OCI-LY7 (cell line): ENCODE results near the gene ARHGAP42. TPM values are rescaled to one million over a fixed set of nuclear protein-coding genes. Genes with fewer than 3 reads are reported as not detected.

Source experiments
- BruUV-seq: library from RNA; stranded (reverse); fragments of 400-500 nt; replicated peaks from 2 replicates; lab custom pipeline; 2021; lab: Mats Ljungman, UMichigan
- CTCF ChIA-PET: fragments of 300-600 bp; sonication (Branson Sonifier 250); formaldehyde crosslinking; loops from one replicate; lab custom pipeline; 2022; ENCODE audit warnings: antibody characterized with exemption; ENCODE audit not compliant: unreplicated experiment; lab: Charles Lee
- POLR2A ChIA-PET: fragments of 300-600 bp; sonication (Branson Sonifier 250); formaldehyde crosslinking; loops from one replicate; lab custom pipeline; 2022; ENCODE audit warnings: antibody characterized with exemption; lab: Charles Lee
- DNase-seq: peaks from one replicate; pipeline ENCODE4 v3.0.0-alpha.2; 2015; ENCODE audit warnings: low spot score
- H2AFZ ChIP-seq: fragments of 200-600 bp; sonication (generic), shearing (Covaris generic); 2 replicates; pipeline ENCODE4 v1.6.1; 2014; ENCODE audit warnings: mild to moderate bottlenecking, antibody characterized with exemption, low read length, moderate library complexity
- H3K27ac ChIP-seq: fragments of 200-600 bp; sonication (generic); 2 replicates; pipeline ENCODE4 v1.5.1; 2014; ENCODE audit warnings: mixed run types, low read depth, mild to moderate bottlenecking, moderate library complexity, low read length, inconsistent platforms; ENCODE audit not compliant: poor library complexity, severe bottlenecking
- H3K36me3 ChIP-seq: fragments of 200-600 bp; sonication (generic); 2 replicates; pipeline ENCODE4 v1.6.1; 2014; ENCODE audit warnings: mild to moderate bottlenecking, antibody characterized with exemption, low read length, moderate library complexity, mixed read lengths; ENCODE audit not compliant: insufficient read depth
- H3K4me1 ChIP-seq: fragments of 200-600 bp; sonication (generic); 2 replicates; pipeline ENCODE4 v1.5.1; 2014; ENCODE audit warnings: mild to moderate bottlenecking, low read length; ENCODE audit not compliant: insufficient read depth, poor library complexity, severe bottlenecking
- H3K4me2 ChIP-seq: fragments of 200-600 bp; sonication (generic); 2 replicates; pipeline ENCODE4 v1.6.1; 2014; ENCODE audit warnings: mild to moderate bottlenecking, low read length
- H3K4me3 ChIP-seq: fragments of 200-600 bp; sonication (generic); 2 replicates; pipeline ENCODE4 v1.5.1; 2014; ENCODE audit warnings: mild to moderate bottlenecking, low read depth, low read length; ENCODE audit not compliant: poor library complexity, severe bottlenecking
- H3K79me2 ChIP-seq: fragments of 200-600 bp; sonication (generic); 2 replicates; pipeline ENCODE4 v1.6.1; 2016; ENCODE audit warnings: low read depth, mild to moderate bottlenecking, low read length, moderate library complexity, mixed read lengths; ENCODE audit not compliant: insufficient read depth
- H3K9me2 ChIP-seq: fragments of 200-600 bp; sonication (generic); 2 replicates; pipeline ENCODE4 v1.6.1; 2016; ENCODE audit warnings: mild to moderate bottlenecking, low read length, mixed read lengths; ENCODE audit not compliant: insufficient read depth
- H3K9me3 ChIP-seq: fragments of 200-600 bp; sonication (generic); 2 replicates; pipeline ENCODE4 v1.6.1; 2014; ENCODE audit warnings: mild to moderate bottlenecking, mixed run types, low read length, mixed read lengths
- H4K20me1 ChIP-seq: fragments of 200-600 bp; sonication (generic); 2 replicates; pipeline ENCODE4 v1.6.1; 2014; ENCODE audit warnings: mild to moderate bottlenecking, antibody characterized with exemption, low read length, moderate library complexity, mixed read lengths; ENCODE audit not compliant: insufficient read depth
- CTCF ChIP-seq: fragments of 200-600 bp; sonication (generic); conservative IDR thresholded peaks from 2 replicates; pipeline ENCODE4 v1.5.1; 2014; ENCODE audit warnings: mild to moderate bottlenecking, antibody characterized with exemption, low read length, moderate library complexity, mixed read lengths
- EZH2phosphoT487 ChIP-seq: fragments of 200-600 bp; sonication (generic); IDR thresholded peaks from 2 replicates; pipeline ENCODE4 v1.6.1; 2018; ENCODE audit warnings: low read depth, borderline replicate concordance, mild to moderate bottlenecking, mixed run types, antibody characterized with exemption, low read length, moderate library complexity, mixed read lengths
- intact Hi-C: fragments of 100-400 bp; cut with micrococcal nuclease; formaldehyde crosslinking; loops from one replicate; pipeline ENCODE4 v1.10.0; 2022; ENCODE audit not compliant: unreplicated experiment
- total RNA-seq, 2 experiments: library from RNA; depleted of rRNA in 1 of 2; stranded (reverse); fragments of >200 nt in 1 of 2; shearing (Covaris generic) in 1 of 2; gene quantifications; 2 replicates each; pipeline ENCODE4 v1.2.3, GENCODE V29; 2014 to 2022

Gene ARHGAP42
- total RNA-seq, 2 experiments from 2014 or later: not detected

DNA sequence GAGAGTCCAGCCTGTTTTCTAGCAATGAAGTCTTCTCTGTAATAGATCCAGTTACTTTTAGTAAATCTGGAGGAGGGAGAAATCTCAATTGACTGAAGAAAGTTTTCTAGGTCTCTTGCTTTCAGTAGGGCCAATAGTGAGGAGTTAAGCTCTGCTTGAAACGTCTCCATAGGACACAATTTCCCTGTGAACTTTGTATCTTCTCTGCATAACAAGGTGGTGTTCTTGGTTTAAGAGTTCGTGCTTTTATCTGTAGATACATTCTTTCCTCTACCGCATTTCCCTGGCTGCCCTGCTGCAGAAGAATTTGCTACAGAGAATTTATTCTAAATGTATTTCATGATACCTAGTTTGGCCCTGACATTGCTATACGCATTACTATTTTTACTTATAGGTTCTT, 183.1 kb downstream of the ARHGAP42 start:
- TF ChIP-seq CTCF (no peak), EZH2phosphoT487 (no peak)
- H3K79me2 ChIP-seq: no peaks in the 10 kb centered on the region
- CTCF ChIA-PET: no interaction called here
- H3K4me2 ChIP-seq: no peak overlapping the region
- peaks cover 10% of the 10 kb centered on the region for H3K4me1 ChIP-seq
- POLR2A ChIA-PET: interaction anchor here (0.9 kb wide), 1 partner anchor 55 kb away, joined by 4 read pairs; no protein-coding TSS in a partner anchor
- no TSS peak for BruUV-seq
- no peaks in the 10 kb centered on the region for H3K9me3 ChIP-seq
- no peaks in the 10 kb centered on the region for H3K36me3 ChIP-seq
- H3K4me3 ChIP-seq: no peak overlapping the region
- no peak overlapping the region for H3K27ac ChIP-seq
- H4K20me1 ChIP-seq: no peaks in the 10 kb centered on the region
- intact Hi-C loops: no loop called here
- H3K9me2 ChIP-seq: no peaks in the 10 kb centered on the region
- DNase-seq: no peak
- no peak overlapping the region for H2AFZ ChIP-seq

GRCh38 chr11:100872951-100873740, 186.1 kb downstream of the ARHGAP42 start:
- BruUV-seq: no TSS peak
- Histone ChIP-seq H3K4me1 (no peaks in the 10 kb centered on the region), H3K4me3 (no peak overlapping the region), H3K36me3 (no peaks in the 10 kb centered on the region), H3K27ac (no peak overlapping the region), H2AFZ (no peak overlapping the region), H3K9me3 (no peaks in the 10 kb centered on the region), H4K20me1 (no peaks in the 10 kb centered on the region), H3K79me2 (no peaks in the 10 kb centered on the region), H3K9me2 (no peaks in the 10 kb centered on the region), H3K4me2 (no peak overlapping the region)
- no peak for TF ChIP-seq EZH2phosphoT487
- no peak for TF ChIP-seq CTCF
- no peak for DNase-seq
- CTCF ChIA-PET: no interaction called here
- POLR2A ChIA-PET: interaction anchor here (0.6 kb wide), 1 partner anchor 27 kb away, joined by 3 read pairs; no protein-coding TSS in a partner anchor
- intact Hi-C loops: no loop called here

- H3K9me3 ChIP-seq: no peaks in the 10 kb centered on the region
- no peak overlapping the region for H3K4me3 ChIP-seq
- ChIA-PET CTCF (no interaction called here), POLR2A (interaction anchor here (0.7 to 0.8 kb wide), 2 partner anchors 15 to 109 kb away, joined by 3 to 4 read pairs; no protein-coding TSS in a partner anchor)
- no peaks in the 10 kb centered on the region for H3K9me2 ChIP-seq
- no peaks in the 10 kb centered on the region for H3K4me1 ChIP-seq
- H3K27ac ChIP-seq: no peak overlapping the region
- intact Hi-C loops: no loop called here
- TF ChIP-seq EZH2phosphoT487 (no peak), CTCF (no peak)
- DNase-seq: no peak
- H4K20me1 ChIP-seq: no peaks in the 10 kb centered on the region
- no peak overlapping the region for H2AFZ ChIP-seq
- H3K36me3 ChIP-seq: no peaks in the 10 kb centered on the region
- no peak overlapping the region for H3K4me2 ChIP-seq
- no peaks in the 10 kb centered on the region for H3K79me2 ChIP-seq
- no TSS peak for BruUV-seq
Measured at GRCh38 chr11:100874203-100874602, 187.1 kb downstream of the ARHGAP42 start.
